ENCODE data around the gene PPT2. TPM values are rescaled to one million over a fixed set of nuclear protein-coding genes. Genes with fewer than 3 reads are reported as not detected.

Gene PPT2
- total and polyA plus RNA-seq, 2 of the 8 experiments (the other 6 are each of a cell fraction or from before 2014, with no cell fraction given), result 24.1 to 39.5 TPM

DNA sequence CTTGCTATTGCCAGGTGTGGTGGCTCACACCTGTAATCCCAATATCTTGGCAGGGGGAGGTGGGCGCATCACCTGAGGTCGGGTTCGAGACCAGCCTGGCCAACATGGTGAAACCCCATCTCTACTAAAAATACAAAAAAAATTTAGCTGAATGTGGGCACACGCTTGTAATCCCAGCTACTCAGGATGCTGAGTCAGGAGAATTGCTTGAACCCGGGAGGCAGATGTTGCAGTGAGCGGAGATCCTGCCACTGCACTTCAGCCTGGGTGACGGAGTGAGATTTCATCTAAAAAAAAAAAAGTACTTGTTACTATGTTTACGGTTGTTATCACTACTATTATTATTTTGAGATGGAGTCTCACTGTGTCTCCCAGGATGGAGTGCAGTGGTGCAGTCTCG lies 3.0 kb downstream of the PPT2 start:
- no peak overlapping the region for H3K4me3 ChIP-seq (ENCODE audit: extremely low read depth in 1 of 4, insufficient read depth in 2 of 4, low read depth in 3 of 4, low read length in 4 of 4)
- H3K27me3 ChIP-seq (replicated peaks in 1 of 4; ENCODE audit: control insufficient read depth in 3 of 4, extremely low read depth in 1 of 4, insufficient read depth in 3 of 4, low read length in 3 of 4), result peaks cover under 1 to 13% (median 10%) of the 10 kb centered on the region in 4 experiments; a peak in 6 of 7 replicates
- no peak overlapping the region for H3K18ac ChIP-seq (ENCODE audit: extremely low read depth, low read length)
- WGBS, 2 experiments (ENCODE audit: extremely low coverage in 1 of 2, insufficient coverage in 1 of 2, insufficient read length in 1 of 2, insufficient replicate concordance in 2 of 2, low coverage in 1 of 2, low lambda C conversion rate in 2 of 2, missing lambda C conversion rate in 1 of 2), result 95% methylated on average over 9 of the region's 9 CpGs; no CpG with 5 or more reads in 1 of the 2 experiments
- H3K56ac ChIP-seq (replicated peaks; ENCODE audit: insufficient read length, low read depth, low read length), result no peak overlapping the region
- H4K5ac ChIP-seq (ENCODE audit: insufficient read length, low read depth, low read length), result no peak overlapping the region
- no peak overlapping the region for H3K14ac ChIP-seq (ENCODE audit: insufficient read length)
- TF ChIP-seq SIN3A (conservative IDR thresholded peaks at IDR 0.05 in 1 of 2, IDR thresholded peaks at IDR 0.05 in 1 of 2; ENCODE audit: low read depth in 1 of 2, low read length in 2 of 2) (no peak), YY1 (IDR thresholded peaks at IDR 0.05; ENCODE audit: low read depth, low read length) (no peak), SIRT6 (IDR thresholded peaks at IDR 0.05; ENCODE audit: low read length) (no peak), ZNF274 (IDR thresholded peaks at IDR 0.05; ENCODE audit: borderline replicate concordance, extremely low read depth, low read length) (no peak), HDAC2 (IDR thresholded peaks at IDR 0.05; ENCODE audit: borderline replicate concordance in 1 of 2, low read depth in 2 of 2, low read length in 2 of 2) (no peak)
- TF ChIP-seq, protein P1, sequence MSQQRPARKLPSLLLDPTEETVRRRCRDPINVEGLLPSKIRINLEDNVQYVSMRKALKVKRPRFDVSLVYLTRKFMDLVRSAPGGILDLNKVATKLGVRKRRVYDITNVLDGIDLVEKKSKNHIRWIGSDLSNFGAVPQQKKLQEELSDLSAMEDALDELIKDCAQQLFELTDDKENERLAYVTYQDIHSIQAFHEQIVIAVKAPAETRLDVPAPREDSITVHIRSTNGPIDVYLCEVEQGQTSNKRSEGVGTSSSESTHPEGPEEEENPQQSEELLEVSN (IDR thresholded peaks at IDR 0.05), result no peak
- no peak overlapping the region for H4K91ac ChIP-seq (replicated peaks; ENCODE audit: insufficient read length, low read length)
- H2AFZ ChIP-seq (ENCODE audit: low read length), result no peak overlapping the region
- peaks cover 18% of the 10 kb centered on the region for H3K23me2 ChIP-seq (ENCODE audit: low read depth, low read length)
- H3K4me1 ChIP-seq (replicated peaks in 1 of 4; ENCODE audit: control insufficient read depth in 3 of 4, insufficient read depth in 4 of 4, low read length in 3 of 4), result peaks cover 4 to 13% (median 6%) of the 10 kb centered on the region in 4 experiments
- H3K27ac ChIP-seq (ENCODE audit: low read depth, low read length), result no peak overlapping the region
- no peak for FAIRE-seq
- H2BK15ac ChIP-seq (ENCODE audit: low read length), result no peak overlapping the region
- POLR2A ChIA-PET (ENCODE audit: partially characterized antibody), result interaction anchor here (1.4 kb wide), 1 partner anchor 9 kb away, joined by 3 read pairs; no protein-coding TSS in a partner anchor
- H3K79me2 ChIP-seq (ENCODE audit: control insufficient read depth in 1 of 2, insufficient read depth in 2 of 2, low read length in 2 of 2), result peaks cover 0 to 5% of the 10 kb centered on the region in 2 experiments; a peak in 1 of 4 replicates
- H4K20me1 ChIP-seq (replicated peaks in 1 of 2; ENCODE audit: control insufficient read depth in 1 of 2, insufficient read depth in 2 of 2, low read length in 2 of 2), result no peaks in the 10 kb centered on the region
- H3K79me1 ChIP-seq (ENCODE audit: low read depth, low read length), result 0 out of 2 replicates have a peak, but pooled peaks cover 3% of the 10 kb centered on the region
- no peak overlapping the region for H2BK5ac ChIP-seq (ENCODE audit: low read depth, low read length)
- no peak overlapping the region for H2BK120ac ChIP-seq (replicated peaks; ENCODE audit: low read depth, low read length)
- H2BK12ac ChIP-seq (ENCODE audit: low read depth, low read length), result no peak overlapping the region
- no peak for DNase-seq (ENCODE audit: low read depth in 1 of 2, low spot score in 2 of 2)
- H4K8ac ChIP-seq (ENCODE audit: extremely low read depth, insufficient read depth, low read length), result no peak overlapping the region
- H2AK5ac ChIP-seq (ENCODE audit: low read depth, low read length), result no peak overlapping the region
- CTCF ChIA-PET (ENCODE audit: partially characterized antibody), result no interaction called here
- no peak overlapping the region for H2BK20ac ChIP-seq (ENCODE audit: low read length)
- H3K9ac ChIP-seq (replicated peaks in 1 of 4; ENCODE audit: extremely low read depth in 1 of 4, low read depth in 3 of 4, low read length in 3 of 4), result no peak overlapping the region
- H3K4me2 ChIP-seq (ENCODE audit: insufficient read depth in 1 of 2, low read depth in 2 of 2, low read length in 2 of 2), result no peak overlapping the region
- H3K4ac ChIP-seq (replicated peaks; ENCODE audit: insufficient read length, low read depth, low read length), result no peak overlapping the region
- peaks cover 4 to 14% (median 10%) of the 10 kb centered on the region in 4 experiments; a peak in 6 of 8 replicates for H3K36me3 ChIP-seq (ENCODE audit: control insufficient read depth in 2 of 4, insufficient read depth in 4 of 4, low read length in 3 of 4)
- no peaks in the 10 kb centered on the region for H3K9me3 ChIP-seq (ENCODE audit: insufficient read depth in 2 of 2, low read depth in 1 of 2, low read length in 1 of 2)
- no peak overlapping the region for H3K23ac ChIP-seq (ENCODE audit: insufficient read length)

All from H1 (cell line).